WTC11 (cell line): ENCODE results near the gene TMEM191C. TPM values are rescaled to one million over a fixed set of nuclear protein-coding genes. Genes with fewer than 3 reads are reported as not detected.
A peak's percentile ranks its signal among the peaks of the same experiment; 100 is the strongest.

ENCODE experiments used
- ATAC-seq: fragments of 200-7000 bp; cut with Tn5 transposase; 2 replicates; pipeline ENCODE4 v1.10.0; 2021; ENCODE audit warnings: mild to moderate bottlenecking, moderate library complexity
- CTCF ChIA-PET: fragments of 300-600 bp; sonication (Branson Sonifier 250); formaldehyde crosslinking; loops from one replicate; lab custom pipeline; 2021; ENCODE audit warnings: antibody characterized with exemption; lab: Charles Lee
- POLR2A ChIA-PET: fragments of 350-600 bp; sonication (Branson Sonifier 250); formaldehyde crosslinking; loops from one replicate; lab custom pipeline; 2021; ENCODE audit warnings: antibody characterized with exemption; lab: Charles Lee
- DNase-seq: peaks from one replicate; pipeline ENCODE4 v3.0.0; 2021; ENCODE audit warnings: low spot score
- H3K27ac Mint-ChIP-seq: 2 replicates; pipeline ENCODE4 v1.8.0; 2021; ENCODE audit warnings: mixed read lengths
- H3K27me3 Mint-ChIP-seq: 2 replicates; pipeline ENCODE4 v1.8.0; 2021; ENCODE audit warnings: low read depth, mild to moderate bottlenecking, moderate library complexity, mixed read lengths
- H3K36me3 Mint-ChIP-seq: 2 replicates; pipeline ENCODE4 v1.8.0; 2021; ENCODE audit warnings: mixed read lengths
- H3K4me1 Mint-ChIP-seq: 2 replicates; pipeline ENCODE4 v1.8.0; 2022; ENCODE audit warnings: mixed read lengths
- H3K4me3 Mint-ChIP-seq: 2 replicates; pipeline ENCODE4 v1.8.0; 2021; ENCODE audit warnings: mild to moderate bottlenecking, moderate library complexity, mixed read lengths
- H3K9me3 Mint-ChIP-seq: 2 replicates; pipeline ENCODE4 v1.8.0; 2021; ENCODE audit warnings: mixed read lengths
- AR ChIP-seq: fragments of 250-450 bp; sonication (Bioruptor Pico); IDR thresholded peaks from 2 replicates; pipeline ENCODE4 v1.9.0; 2021; ENCODE audit warnings: mild to moderate bottlenecking
- ATF2 ChIP-seq: sonication (generic); formaldehyde crosslinking; IDR thresholded peaks from 2 replicates; pipeline ENCODE4 v1.8.1; 2022; ENCODE audit warnings: low read depth, missing genetic modification reagents, borderline replicate concordance
- ATF6 ChIP-seq: sonication (generic); formaldehyde crosslinking; IDR thresholded peaks from 2 replicates; pipeline ENCODE4 v1.8.1; 2023; ENCODE audit warnings: mild to moderate bottlenecking, missing genetic modification reagents
- CDX4 ChIP-seq: fragments of 250-450 bp; sonication (Bioruptor Pico); IDR thresholded peaks from 2 replicates; pipeline ENCODE4 v1.9.0; 2021; ENCODE audit warnings: moderate library complexity, mild to moderate bottlenecking, inconsistent platforms, borderline replicate concordance
- FOXP4 ChIP-seq: sonication (generic); formaldehyde crosslinking; IDR thresholded peaks from 2 replicates; pipeline ENCODE4 v1.8.0; 2022; ENCODE audit warnings: mild to moderate bottlenecking, missing genetic modification reagents
- IRF1 ChIP-seq: sonication (generic); formaldehyde crosslinking; IDR thresholded peaks from 2 replicates; pipeline ENCODE4 v1.8.0; 2023; ENCODE audit warnings: missing genetic modification reagents
- RORB ChIP-seq: fragments of 250-450 bp; sonication (Bioruptor Pico); IDR thresholded peaks from 2 replicates; pipeline ENCODE4 v1.9.0; 2021; ENCODE audit warnings: mild to moderate bottlenecking
- SMAD3 ChIP-seq: sonication (generic); formaldehyde crosslinking; IDR thresholded peaks from 2 replicates; pipeline ENCODE4 v1.8.0; 2022; ENCODE audit warnings: missing genetic modification reagents, mild to moderate bottlenecking, borderline replicate concordance
- TEAD1 ChIP-seq: sonication (generic); formaldehyde crosslinking; IDR thresholded peaks from 2 replicates; pipeline ENCODE4 v1.8.0; 2022; ENCODE audit warnings: mild to moderate bottlenecking, missing genetic modification reagents
- TEAD4 ChIP-seq: sonication (generic); formaldehyde crosslinking; IDR thresholded peaks from 2 replicates; pipeline ENCODE4 v1.8.0; 2022; ENCODE audit warnings: mild to moderate bottlenecking, missing genetic modification reagents
- USF1 ChIP-seq: sonication (generic); formaldehyde crosslinking; IDR thresholded peaks from 2 replicates; pipeline ENCODE4 v1.8.0; 2022; ENCODE audit warnings: mild to moderate bottlenecking, missing genetic modification reagents
- USF2 ChIP-seq: sonication (generic); formaldehyde crosslinking; IDR thresholded peaks from 2 replicates; pipeline ENCODE4 v1.8.1; 2023; ENCODE audit warnings: mild to moderate bottlenecking, missing genetic modification reagents, moderate library complexity
- ZNF219 ChIP-seq: sonication (generic); formaldehyde crosslinking; IDR thresholded peaks from 2 replicates; pipeline ENCODE4 v1.8.0; 2023; ENCODE audit warnings: missing genetic modification reagents, mild to moderate bottlenecking, borderline replicate concordance
- ZNF232 ChIP-seq: sonication (generic); formaldehyde crosslinking; IDR thresholded peaks from 2 replicates; pipeline ENCODE4 v1.8.0; 2022; ENCODE audit warnings: mild to moderate bottlenecking, missing genetic modification reagents
- ZNF396 ChIP-seq: fragments of 250-450 bp; sonication (Bioruptor Pico); IDR thresholded peaks from 2 replicates; pipeline ENCODE4 v1.8.0; 2021; ENCODE audit warnings: mild to moderate bottlenecking, moderate library complexity, borderline replicate concordance
- ZNF416 ChIP-seq: fragments of 250-450 bp; sonication (Bioruptor Pico); IDR thresholded peaks from 2 replicates; pipeline ENCODE4 v1.9.0; 2021; ENCODE audit warnings: mild to moderate bottlenecking, inconsistent platforms
- total RNA-seq: library from RNA; stranded (reverse); gene quantifications from 3 replicates; pipeline ENCODE4 v1.2.3, GENCODE V29; 2021

TMEM191C gene
- total RNA-seq, 1 experiment from 2014 or later: 6.4 TPM

GRCh38 chr22:21449531-21450319, 17.5 kb upstream of the TMEM191C start (continued):
- TF ChIP-seq ATF6 (no peak), TEAD1 (CRISPR knock-in tag) (no peak), SMAD3 (no peak), ATF2 (no peak)

GRCh38 chr22:21450320-21450831, 16.8 kb upstream of the TMEM191C start:
- no peaks in the 10 kb centered on the region for H3K27me3 Mint-ChIP-seq
- peaks cover 21% of the 10 kb centered on the region for H3K4me1 Mint-ChIP-seq
- H3K9me3 Mint-ChIP-seq: no peaks in the 10 kb centered on the region
- no peak overlapping the region for H3K4me3 Mint-ChIP-seq
- ChIA-PET CTCF (no interaction called here), POLR2A (no interaction called here)
- DNase-seq: peak; percentile 45
- ATAC-seq: peak; percentile 64
- peak overlapping the region; percentile 72; the same call in 1 of the 2 replicates for H3K27ac Mint-ChIP-seq
- H3K36me3 Mint-ChIP-seq: peaks cover 6% of the 10 kb centered on the region; the same call in 1 of the 2 replicates
- TF ChIP-seq TEAD4 (CRISPR knock-in tag): no peak
- TF ChIP-seq CDX4 (CRISPR knock-in tag): no peak
- TF ChIP-seq USF1 (CRISPR knock-in tag): no peak
- TF ChIP-seq USF2 (CRISPR knock-in tag): no peak
- TF ChIP-seq ATF2: no peak
- TF ChIP-seq RORB: no peak

- Mint-ChIP-seq H3K27me3 (no peaks in the 10 kb centered on the region), H3K27ac (no peak overlapping the region), H3K36me3 (peaks cover 6% of the 10 kb centered on the region; the same call in 1 of the 2 replicates), H3K9me3 (no peaks in the 10 kb centered on the region), H3K4me1 (peaks cover 25% of the 10 kb centered on the region), H3K4me3 (no peak overlapping the region)
- CTCF ChIA-PET: interaction anchor here (1.0 kb wide), 1 partner anchor 196 kb away, joined by 3 read pairs; no protein-coding TSS in a partner anchor
- ATAC-seq: no peak
- POLR2A ChIA-PET: interaction anchor here (0.5 kb wide), 1 partner anchor 457 kb away, joined by 5 read pairs; no protein-coding TSS in a partner anchor
- DNase-seq: peak; percentile 10
- TF ChIP-seq FOXP4 (no peak), IRF1 (CRISPR knock-in tag) (no peak), ZNF232 (CRISPR knock-in tag) (no peak), ZNF219 (CRISPR knock-in tag) (no peak), RORB (no peak), AR (CRISPR knock-in tag) (no peak), ZNF416 (CRISPR knock-in tag) (no peak), ZNF396 (CRISPR knock-in tag) (no peak)
Observed at GRCh38 chr22:21450858-21451353, 16.3 kb upstream of the TMEM191C start.
